NB4 (cell line): ENCODE data around the gene HSPB6.

ENCODE experiments used
- DNase-seq: peaks from one replicate; pipeline ENCODE4 v3.0.0; 2010; ENCODE audit warnings: low read depth
- H3K4me3 ChIP-seq: one replicate; pipeline ENCODE4 v1.5.1; 2011; ENCODE audit warnings: mild to moderate bottlenecking, low read depth, low read length, moderate library complexity
- CTCF ChIP-seq: IDR thresholded peaks from one replicate; pipeline ENCODE4 v1.5.1; 2012; ENCODE audit warnings: low read depth, low read length
- MAX ChIP-seq: IDR thresholded peaks from 2 replicates; pipeline ENCODE4 v1.6.1; 2011; ENCODE audit warnings: low read depth, low read length
- MYC ChIP-seq: IDR thresholded peaks from 2 replicates; pipeline ENCODE4 v1.6.1; 2011; ENCODE audit warnings: low read depth, low read length
- POLR2A ChIP-seq: IDR thresholded peaks from 2 replicates; pipeline ENCODE4 v1.6.1; 2011; ENCODE audit warnings: mild to moderate bottlenecking; ENCODE audit not compliant: insufficient read length; ENCODE audit errors: extremely low read depth

The HSPB6 gene

GRCh38 chr19:35768082-35768421 is 11.2 kb upstream of the HSPB6 start:
- H3K4me3 ChIP-seq = no peak overlapping the region
- no peak for DNase-seq
- no peak for TF ChIP-seq POLR2A
- TF ChIP-seq CTCF = no peak
- no peak for TF ChIP-seq MYC
- TF ChIP-seq MAX = no peak

GRCh38 chr19:35767288-35768081 is 10.7 kb upstream of the HSPB6 start:
- no peak for DNase-seq
- TF ChIP-seq POLR2A (no peak), MYC (no peak)

GRCh38 chr19:35766571-35767104 is 9.8 kb upstream of the HSPB6 start:
- no peak for DNase-seq
- H3K4me3 ChIP-seq = no peak overlapping the region
- TF ChIP-seq CTCF (no peak), MAX (no peak), MYC (no peak), POLR2A (no peak)

More at GRCh38 chr19:35767288-35768081, 10.7 kb upstream of the HSPB6 start:
- H3K4me3 ChIP-seq = no peak overlapping the region

- TF ChIP-seq POLR2A (no peak), MAX (no peak), MYC (no peak), CTCF (no peak)
- no peak for DNase-seq
- no peak overlapping the region for H3K4me3 ChIP-seq
Observed at GRCh38 chr19:35764432-35765315, 7.8 kb upstream of the HSPB6 start.

- no peak for DNase-seq
- no peak for TF ChIP-seq MYC
- TF ChIP-seq POLR2A = no peak
- no peak for TF ChIP-seq MAX
- TF ChIP-seq CTCF = no peak
- no peak overlapping the region for H3K4me3 ChIP-seq
Observed at GRCh38 chr19:35760711-35761349, 4.0 kb upstream of the HSPB6 start.

GRCh38 chr19:35759697-35760096 is 2.9 kb upstream of the HSPB6 start:
- TF ChIP-seq MAX (no peak), CTCF (no peak)
- H3K4me3 ChIP-seq = no peak overlapping the region
- DNase-seq = no peak
